T-helper 1 cell (primary cell): ENCODE data around the gene MTARC1.

Experiments used
- DNase-seq, 5 donors: peaks; one replicate each; pipeline ENCODE4 v3.0.0-alpha.2; 2012 to 2020
- total RNA-seq, 4 donors: gene quantifications; one replicate each; lab custom pipeline; 2026; lab: John Stamatoyannopoulos, UW

The MTARC1 gene
- total RNA-seq: 0 to 0.27 (median 0) reads per million in 4 donors

GRCh38 chr1:220786337-220787068 lies at the start of gene MTARC1:
Gene MTARC1 (plus strand): TSS chr1:220786913. CDS start chr1:220786945, 32 bp downstream.
- DNase-seq: no peak

GRCh38 chr1:220741349-220741748 lies 45.4 kb upstream of the MTARC1 start:
- no peak for DNase-seq

GRCh38 chr1:220741825-220742224 lies 44.9 kb upstream of the MTARC1 start:
- no peak for DNase-seq

GRCh38 chr1:220742520-220742919 lies 44.2 kb upstream of the MTARC1 start:
- no peak for DNase-seq

DNA sequence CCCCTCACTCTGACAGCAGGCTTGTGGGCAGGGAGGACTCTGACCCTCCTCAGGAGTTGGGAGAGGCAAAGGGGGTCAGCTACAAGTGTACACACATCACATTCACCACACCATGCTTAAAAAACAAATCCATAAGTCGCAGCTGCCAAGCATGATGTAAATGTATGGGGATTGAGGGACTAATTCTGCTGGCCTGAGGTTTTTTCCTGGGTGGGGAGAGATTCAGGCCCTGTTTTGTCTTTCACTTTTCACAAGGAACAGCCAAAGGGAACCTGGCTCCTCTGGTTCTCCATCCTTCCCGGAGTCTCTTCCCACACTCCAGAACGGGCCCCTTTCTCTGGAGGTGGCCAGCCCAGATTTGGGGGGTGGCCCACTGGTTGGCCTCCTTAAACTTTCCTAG lies 39.9 kb upstream of the MTARC1 start:
- no peak for DNase-seq

GRCh38 chr1:220747437-220748088 lies 39.1 kb upstream of the MTARC1 start:
- no peak for DNase-seq

- DNase-seq: no peak
These were observed 38.4 kb upstream of the MTARC1 start, which contains the start of gene MTARC2 for GRCh38 chr1:220748089-220748934. Gene MTARC2 (plus strand): TSS chr1:220748322. CDS start chr1:220748532, 210 bp downstream.

DNA sequence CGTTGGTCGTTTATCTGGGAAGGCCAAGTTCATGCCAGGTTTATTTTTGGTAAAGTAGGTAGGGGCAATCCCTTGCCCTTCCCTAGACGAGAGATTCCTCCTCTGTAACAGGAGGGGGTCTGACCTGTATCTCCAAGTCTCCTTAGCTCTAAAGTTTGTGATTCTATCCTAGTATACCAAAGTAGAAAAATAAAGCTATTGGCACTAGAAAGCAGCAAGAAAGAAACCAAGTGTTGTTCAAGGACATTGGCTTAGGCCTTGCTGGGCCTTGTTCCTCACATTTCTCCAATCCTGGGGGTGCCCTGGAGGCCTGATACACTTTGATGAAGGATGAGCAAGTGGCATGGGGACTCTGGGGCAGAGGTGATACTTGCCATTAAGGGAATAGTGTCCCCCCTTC lies 37.8 kb upstream of the MTARC1 start:
- no peak for DNase-seq

DNA sequence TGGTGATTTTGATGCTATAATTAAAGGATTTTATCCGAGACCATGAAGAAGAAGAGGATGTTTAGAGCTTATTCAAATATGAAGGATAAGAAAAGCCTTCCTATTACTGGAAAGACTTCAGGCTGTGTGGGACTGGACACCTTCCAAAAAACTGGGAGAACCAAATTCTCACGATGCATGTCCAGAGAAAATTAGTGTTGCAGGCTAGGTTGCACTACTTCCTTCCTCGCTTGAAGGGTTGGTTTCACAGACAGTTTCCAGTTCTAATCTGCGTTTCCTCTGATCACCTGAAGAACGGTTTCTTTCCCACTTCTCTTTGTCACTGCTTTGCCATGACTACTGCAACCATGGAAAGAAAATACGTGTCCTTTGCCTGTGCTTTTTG lies 36.6 kb upstream of the MTARC1 start:
- no peak for DNase-seq

GRCh38 chr1:220751111-220751510 lies 35.6 kb upstream of the MTARC1 start:
- DNase-seq: no peak

DNA sequence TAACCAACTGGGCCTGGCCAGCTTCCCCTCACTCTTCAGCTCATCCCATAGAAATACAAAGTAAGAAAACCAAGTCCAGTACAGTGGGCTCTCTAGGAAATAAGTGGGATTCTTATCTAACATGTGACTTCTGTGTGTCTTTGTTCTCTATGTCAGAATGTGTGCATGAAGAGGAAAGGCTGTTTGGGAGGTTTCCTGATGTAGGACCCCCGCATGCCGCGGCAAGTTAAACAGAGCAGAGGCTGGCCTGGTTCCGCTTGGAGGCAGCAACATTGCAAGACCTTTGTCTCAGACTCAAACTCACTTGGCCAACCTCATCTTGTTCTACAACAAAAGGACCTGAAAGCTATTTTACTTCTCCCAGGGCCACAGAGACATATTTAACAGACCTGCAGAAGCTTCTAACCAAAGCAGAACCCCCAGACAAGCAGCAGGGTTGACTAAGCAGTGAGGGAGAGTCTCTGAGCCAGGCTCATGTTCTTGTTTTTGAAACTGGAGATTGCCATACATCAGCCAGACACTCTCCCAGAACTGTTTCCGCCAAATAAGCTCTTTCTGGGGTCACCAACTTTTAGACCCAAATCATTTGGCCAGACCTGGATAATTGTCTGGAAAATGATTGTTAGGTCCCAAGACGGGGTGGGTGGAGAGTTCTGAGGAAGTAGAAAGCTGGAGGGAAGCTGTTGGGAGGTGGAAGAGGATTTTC lies 32.3 kb upstream of the MTARC1 start:
- DNase-seq: no peak

- DNase-seq: no peak
These were observed 31.8 kb upstream of the MTARC1 start for GRCh38 chr1:220754918-220755295.

DNA sequence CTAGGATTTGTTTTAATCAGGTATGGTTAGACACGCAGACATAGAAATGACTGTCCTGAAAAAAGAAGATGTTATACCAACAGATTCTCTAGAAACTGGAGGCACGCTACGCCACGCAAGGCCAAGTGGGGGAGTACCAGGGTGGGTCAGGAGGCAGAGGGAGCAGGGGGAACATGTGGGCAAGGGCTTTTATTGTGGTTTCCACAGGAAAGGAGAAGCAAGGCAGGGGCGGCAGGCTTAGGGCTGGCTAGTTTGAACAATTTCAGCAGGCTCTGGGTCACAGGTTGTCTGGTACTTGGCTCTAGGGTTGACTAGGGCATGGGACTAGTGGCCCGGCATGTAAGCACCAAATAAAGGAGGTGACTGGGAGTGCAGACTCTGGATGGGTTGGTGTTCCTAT lies 31.4 kb upstream of the MTARC1 start:
- DNase-seq: no peak

- DNase-seq: no peak
These were observed 29.3 kb upstream of the MTARC1 start for GRCh38 chr1:220757441-220757840.

DNA sequence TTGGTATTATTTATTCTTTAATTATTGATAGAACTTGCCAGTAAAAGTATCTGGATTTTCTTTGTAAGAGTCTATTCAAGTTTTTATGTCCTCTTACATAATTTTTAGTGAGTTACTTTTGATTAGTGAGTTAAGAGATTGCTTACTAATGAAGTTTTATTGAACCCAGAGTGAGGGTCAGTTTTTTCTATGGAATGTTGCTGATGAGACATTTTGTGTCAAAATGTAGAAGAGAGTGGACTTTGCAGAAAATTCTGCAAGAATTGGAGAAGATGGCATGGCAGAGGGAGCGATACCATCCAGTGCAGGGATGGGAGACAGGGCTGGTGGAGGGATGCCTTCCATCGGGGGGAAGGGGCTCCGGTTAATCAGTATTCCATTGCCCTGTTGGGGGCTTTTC lies 27.6 kb upstream of the MTARC1 start:
- no peak for DNase-seq

DNA sequence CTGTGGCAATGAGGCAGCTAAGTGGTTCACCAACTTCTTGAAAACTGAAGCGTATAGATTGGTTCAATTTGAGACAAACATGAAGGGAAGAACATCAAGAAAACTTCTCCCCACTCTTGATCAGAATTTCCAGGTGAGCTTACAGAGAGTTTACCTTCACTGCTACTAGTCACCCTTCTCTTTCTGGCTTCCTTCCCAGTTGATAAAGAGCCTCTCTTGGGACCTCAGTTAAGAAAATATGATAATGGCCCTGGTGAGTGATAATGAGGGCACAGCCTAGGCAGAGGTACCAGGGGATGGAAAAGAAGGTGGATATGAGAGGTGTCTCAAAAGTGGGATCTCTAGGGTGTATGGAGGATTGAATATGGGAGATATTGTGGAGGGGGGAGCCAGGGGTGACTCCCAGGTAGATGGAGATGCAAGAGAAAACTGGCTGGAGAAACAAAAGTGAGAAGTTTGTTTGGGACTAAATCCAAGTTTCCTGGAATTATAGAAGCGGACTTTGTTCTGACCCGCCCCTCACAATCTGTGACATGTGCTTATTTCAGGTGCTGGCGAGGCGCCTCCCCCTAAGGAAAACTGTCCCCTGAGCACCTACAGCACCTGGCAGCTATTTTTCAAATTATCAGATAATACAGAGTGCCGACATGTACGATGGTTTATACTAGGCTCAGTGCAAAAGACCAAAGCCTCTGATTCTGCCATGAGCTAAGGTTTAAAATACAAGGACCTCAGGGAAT lies 24.9 kb upstream of the MTARC1 start:
- DNase-seq: no peak

- DNase-seq: no peak
These were observed 22.0 kb upstream of the MTARC1 start for GRCh38 chr1:220764757-220765156.

- DNase-seq: no peak
These were observed 19.2 kb upstream of the MTARC1 start for GRCh38 chr1:220767312-220768125.

- DNase-seq: no peak
These were observed 18.5 kb upstream of the MTARC1 start for GRCh38 chr1:220768126-220768601.

- DNase-seq: no peak
These were observed 17.5 kb upstream of the MTARC1 start for GRCh38 chr1:220769205-220769604.
